ENCODE data around the gene ZNF219. TPM values are rescaled to one million over a fixed set of nuclear protein-coding genes. Genes with fewer than 3 reads are reported as not detected.

ZNF219 gene
- total and polyA plus RNA-seq, 2 of the 13 experiments (the other 11 are each of a cell fraction or from before 2014, with no cell fraction given) = 34.5 to 36.6 TPM

DNA sequence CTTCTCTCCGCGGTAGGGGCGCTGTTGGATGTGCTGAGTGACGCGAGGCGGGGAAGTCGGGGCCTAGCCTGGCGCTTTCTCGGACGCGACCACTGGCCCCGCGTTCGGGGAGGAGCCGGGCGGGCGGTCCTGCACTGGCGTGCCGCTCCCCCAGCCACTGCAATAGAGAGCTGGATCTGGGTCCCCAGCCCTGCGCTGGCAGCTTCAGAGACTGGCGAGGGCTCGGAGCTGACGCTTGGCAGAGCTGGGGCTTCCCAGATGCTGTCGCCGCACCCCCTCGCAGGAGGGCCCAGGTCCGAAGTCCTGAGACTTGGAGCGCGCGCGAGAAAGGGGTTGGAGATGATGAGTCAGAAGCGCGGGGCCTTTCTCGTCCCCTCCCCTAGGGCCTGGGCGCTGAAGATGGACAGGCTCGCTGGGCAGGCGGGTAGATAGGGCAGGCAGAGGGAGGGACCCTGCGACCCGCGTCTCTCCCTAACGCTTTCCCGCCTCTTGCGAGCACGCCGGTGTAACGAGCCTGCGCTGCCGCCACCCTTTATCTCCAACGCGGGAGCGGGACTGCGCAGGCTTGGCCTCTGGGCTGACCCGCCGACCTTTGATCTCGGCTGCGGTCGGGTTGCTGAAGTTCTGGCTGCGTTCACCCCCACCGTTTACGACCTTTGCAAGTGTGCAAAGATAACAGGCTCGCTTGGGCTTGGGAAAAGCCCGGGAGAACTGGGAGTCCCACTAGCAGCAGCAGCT, 5.4 kb upstream of the ZNF219 start (continued):
- TF ChIP-seq, protein P1, sequence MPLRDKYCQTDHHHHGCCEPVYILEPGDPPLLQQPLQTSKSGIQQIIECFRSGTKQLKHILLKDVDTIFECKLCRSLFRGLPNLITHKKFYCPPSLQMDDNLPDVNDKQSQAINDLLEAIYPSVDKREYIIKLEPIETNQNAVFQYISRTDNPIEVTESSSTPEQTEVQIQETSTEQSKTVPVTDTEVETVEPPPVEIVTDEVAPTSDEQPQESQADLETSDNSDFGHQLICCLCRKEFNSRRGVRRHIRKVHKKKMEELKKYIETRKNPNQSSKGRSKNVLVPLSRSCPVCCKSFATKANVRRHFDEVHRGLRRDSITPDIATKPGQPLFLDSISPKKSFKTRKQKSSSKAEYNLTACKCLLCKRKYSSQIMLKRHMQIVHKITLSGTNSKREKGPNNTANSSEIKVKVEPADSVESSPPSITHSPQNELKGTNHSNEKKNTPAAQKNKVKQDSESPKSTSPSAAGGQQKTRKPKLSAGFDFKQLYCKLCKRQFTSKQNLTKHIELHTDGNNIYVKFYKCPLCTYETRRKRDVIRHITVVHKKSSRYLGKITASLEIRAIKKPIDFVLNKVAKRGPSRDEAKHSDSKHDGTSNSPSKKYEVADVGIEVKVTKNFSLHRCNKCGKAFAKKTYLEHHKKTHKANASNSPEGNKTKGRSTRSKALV (CRISPR knock-in tag; IDR thresholded peaks at IDR 0.05) = peak; percentile 82
- TF ChIP-seq, protein P2, sequence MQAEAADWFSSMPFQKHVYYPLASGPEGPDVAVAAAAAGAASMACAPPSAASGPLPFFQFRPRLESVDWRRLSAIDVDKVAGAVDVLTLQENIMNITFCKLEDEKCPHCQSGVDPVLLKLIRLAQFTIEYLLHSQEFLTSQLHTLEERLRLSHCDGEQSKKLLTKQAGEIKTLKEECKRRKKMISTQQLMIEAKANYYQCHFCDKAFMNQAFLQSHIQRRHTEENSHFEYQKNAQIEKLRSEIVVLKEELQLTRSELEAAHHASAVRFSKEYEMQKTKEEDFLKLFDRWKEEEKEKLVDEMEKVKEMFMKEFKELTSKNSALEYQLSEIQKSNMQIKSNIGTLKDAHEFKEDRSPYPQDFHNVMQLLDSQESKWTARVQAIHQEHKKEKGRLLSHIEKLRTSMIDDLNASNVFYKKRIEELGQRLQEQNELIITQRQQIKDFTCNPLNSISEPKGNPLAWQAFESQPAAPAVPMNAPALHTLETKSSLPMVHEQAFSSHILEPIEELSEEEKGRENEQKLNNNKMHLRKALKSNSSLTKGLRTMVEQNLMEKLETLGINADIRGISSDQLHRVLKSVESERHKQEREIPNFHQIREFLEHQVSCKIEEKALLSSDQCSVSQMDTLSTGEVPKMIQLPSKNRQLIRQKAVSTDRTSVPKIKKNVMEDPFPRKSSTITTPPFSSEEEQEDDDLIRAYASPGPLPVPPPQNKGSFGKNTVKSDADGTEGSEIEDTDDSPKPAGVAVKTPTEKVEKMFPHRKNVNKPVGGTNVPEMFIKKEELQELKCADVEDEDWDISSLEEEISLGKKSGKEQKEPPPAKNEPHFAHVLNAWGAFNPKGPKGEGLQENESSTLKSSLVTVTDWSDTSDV (CRISPR knock-in tag; IDR thresholded peaks at IDR 0.05) = peak; percentile 79
- TF ChIP-seq KDM2A (CRISPR knock-in tag; IDR thresholded peaks at IDR 0.05; ENCODE audit: borderline replicate concordance, low read depth) (peak; percentile 96), GLI4 (CRISPR knock-in tag; IDR thresholded peaks at IDR 0.05; ENCODE audit: borderline replicate concordance) (peak; percentile 97; the same call in 1 of the 2 replicates), YEATS2 (CRISPR knock-in tag; IDR thresholded peaks at IDR 0.05; ENCODE audit: borderline replicate concordance) (peak; percentile 97), ZNF577 (CRISPR knock-in tag; IDR thresholded peaks at IDR 0.05; ENCODE audit: borderline replicate concordance, low read depth) (peak; percentile 90; the same call in 1 of the 2 replicates), MED1 (CRISPR knock-in tag; IDR thresholded peaks at IDR 0.05) (peak; percentile 31; the same call in 1 of the 2 replicates), ZBTB42 (CRISPR knock-in tag; IDR thresholded peaks at IDR 0.05) (peak; percentile 95), SIN3A (IDR thresholded peaks at IDR 0.05; ENCODE audit: borderline replicate concordance, low read depth, low read length) (peak; percentile 86)
- TF ChIP-seq, protein P3, sequence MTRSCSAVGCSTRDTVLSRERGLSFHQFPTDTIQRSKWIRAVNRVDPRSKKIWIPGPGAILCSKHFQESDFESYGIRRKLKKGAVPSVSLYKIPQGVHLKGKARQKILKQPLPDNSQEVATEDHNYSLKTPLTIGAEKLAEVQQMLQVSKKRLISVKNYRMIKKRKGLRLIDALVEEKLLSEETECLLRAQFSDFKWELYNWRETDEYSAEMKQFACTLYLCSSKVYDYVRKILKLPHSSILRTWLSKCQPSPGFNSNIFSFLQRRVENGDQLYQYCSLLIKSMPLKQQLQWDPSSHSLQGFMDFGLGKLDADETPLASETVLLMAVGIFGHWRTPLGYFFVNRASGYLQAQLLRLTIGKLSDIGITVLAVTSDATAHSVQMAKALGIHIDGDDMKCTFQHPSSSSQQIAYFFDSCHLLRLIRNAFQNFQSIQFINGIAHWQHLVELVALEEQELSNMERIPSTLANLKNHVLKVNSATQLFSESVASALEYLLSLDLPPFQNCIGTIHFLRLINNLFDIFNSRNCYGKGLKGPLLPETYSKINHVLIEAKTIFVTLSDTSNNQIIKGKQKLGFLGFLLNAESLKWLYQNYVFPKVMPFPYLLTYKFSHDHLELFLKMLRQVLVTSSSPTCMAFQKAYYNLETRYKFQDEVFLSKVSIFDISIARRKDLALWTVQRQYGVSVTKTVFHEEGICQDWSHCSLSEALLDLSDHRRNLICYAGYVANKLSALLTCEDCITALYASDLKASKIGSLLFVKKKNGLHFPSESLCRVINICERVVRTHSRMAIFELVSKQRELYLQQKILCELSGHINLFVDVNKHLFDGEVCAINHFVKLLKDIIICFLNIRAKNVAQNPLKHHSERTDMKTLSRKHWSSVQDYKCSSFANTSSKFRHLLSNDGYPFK (CRISPR knock-in tag; IDR thresholded peaks at IDR 0.05; ENCODE audit: borderline replicate concordance) = peak; percentile 96; the same call in 1 of the 2 replicates
- TF ChIP-seq, protein P4, sequence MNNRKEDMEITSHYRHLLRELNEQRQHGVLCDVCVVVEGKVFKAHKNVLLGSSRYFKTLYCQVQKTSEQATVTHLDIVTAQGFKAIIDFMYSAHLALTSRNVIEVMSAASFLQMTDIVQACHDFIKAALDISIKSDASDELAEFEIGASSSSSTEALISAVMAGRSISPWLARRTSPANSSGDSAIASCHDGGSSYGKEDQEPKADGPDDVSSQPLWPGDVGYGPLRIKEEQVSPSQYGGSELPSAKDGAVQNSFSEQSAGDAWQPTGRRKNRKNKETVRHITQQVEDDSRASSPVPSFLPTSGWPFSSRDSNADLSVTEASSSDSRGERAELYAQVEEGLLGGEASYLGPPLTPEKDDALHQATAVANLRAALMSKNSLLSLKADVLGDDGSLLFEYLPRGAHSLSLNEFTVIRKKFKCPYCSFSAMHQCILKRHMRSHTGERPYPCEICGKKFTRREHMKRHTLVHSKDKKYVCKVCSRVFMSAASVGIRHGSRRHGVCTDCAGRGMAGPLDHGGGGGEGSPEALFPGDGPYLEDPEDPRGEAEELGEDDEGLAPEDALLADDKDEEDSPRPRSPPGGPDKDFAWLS (CRISPR knock-in tag; IDR thresholded peaks at IDR 0.05; ENCODE audit: borderline replicate concordance) = peak; percentile 90; the same call in 1 of the 2 replicates
- TF ChIP-seq, protein P5, sequence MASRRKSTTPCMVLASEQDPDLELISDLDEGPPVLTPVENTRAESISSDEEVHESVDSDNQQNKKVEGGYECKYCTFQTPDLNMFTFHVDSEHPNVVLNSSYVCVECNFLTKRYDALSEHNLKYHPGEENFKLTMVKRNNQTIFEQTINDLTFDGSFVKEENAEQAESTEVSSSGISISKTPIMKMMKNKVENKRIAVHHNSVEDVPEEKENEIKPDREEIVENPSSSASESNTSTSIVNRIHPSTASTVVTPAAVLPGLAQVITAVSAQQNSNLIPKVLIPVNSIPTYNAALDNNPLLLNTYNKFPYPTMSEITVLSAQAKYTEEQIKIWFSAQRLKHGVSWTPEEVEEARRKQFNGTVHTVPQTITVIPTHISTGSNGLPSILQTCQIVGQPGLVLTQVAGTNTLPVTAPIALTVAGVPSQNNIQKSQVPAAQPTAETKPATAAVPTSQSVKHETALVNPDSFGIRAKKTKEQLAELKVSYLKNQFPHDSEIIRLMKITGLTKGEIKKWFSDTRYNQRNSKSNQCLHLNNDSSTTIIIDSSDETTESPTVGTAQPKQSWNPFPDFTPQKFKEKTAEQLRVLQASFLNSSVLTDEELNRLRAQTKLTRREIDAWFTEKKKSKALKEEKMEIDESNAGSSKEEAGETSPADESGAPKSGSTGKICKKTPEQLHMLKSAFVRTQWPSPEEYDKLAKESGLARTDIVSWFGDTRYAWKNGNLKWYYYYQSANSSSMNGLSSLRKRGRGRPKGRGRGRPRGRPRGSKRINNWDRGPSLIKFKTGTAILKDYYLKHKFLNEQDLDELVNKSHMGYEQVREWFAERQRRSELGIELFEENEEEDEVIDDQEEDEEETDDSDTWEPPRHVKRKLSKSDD (CRISPR knock-in tag; IDR thresholded peaks at IDR 0.05; ENCODE audit: low read depth) = peak; percentile 95
- TF ChIP-seq, protein P6, sequence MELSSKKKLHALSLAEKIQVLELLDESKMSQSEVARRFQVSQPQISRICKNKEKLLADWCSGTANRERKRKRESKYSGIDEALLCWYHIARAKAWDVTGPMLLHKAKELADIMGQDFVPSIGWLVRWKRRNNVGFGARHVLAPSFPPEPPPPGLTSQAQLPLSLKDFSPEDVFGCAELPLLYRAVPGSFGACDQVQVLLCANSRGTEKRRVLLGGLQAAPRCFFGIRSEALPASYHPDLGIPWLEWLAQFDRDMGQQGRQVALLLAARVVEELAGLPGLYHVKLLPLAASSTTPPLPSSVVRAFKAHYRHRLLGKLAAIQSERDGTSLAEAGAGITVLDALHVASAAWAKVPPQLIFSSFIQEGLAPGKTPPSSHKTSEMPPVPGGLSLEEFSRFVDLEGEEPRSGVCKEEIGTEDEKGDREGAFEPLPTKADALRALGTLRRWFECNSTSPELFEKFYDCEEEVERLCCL (CRISPR knock-in tag; IDR thresholded peaks at IDR 0.05; ENCODE audit: borderline replicate concordance) = peak; percentile 95

Data from HepG2 (cell line).